Loucy (cell line): ENCODE measurements around the gene PRTFDC1.

ENCODE experiments used
- EZH2phosphoT487 ChIP-seq: fragments of 200-600 bp; IDR thresholded peaks from 2 replicates; pipeline ENCODE4 v1.6.1; 2018; ENCODE audit warnings: antibody characterized with exemption, mild to moderate bottlenecking, moderate library complexity, borderline replicate concordance
- TF ChIP-seq, protein P1 (sequence below): fragments of 200-600 bp; sonication (generic); conservative IDR thresholded peaks from 2 replicates; pipeline ENCODE4 v1.5.1; 2014; ENCODE audit warnings: mild to moderate bottlenecking, antibody characterized with exemption, low read length

DNA sequence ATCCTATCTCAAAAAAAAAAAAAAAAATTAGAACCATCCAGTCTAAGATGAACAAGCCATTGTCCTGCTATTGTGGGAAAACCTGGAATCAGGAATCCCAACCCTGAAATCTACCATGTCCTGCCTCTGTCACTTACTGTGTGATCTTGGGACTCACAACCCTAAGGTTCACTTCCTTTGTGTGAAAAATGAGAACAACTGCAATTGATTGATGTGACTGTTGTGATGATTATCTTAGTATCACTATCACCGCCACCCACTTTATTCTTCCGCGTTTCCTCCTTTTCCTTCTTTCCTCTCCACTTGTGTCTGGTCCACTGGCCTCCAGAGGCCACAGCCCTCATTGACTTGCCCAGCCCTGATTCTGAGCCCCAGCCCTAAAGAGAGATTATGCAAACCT is 12.6 kb upstream of the PRTFDC1 start:
- TF ChIP-seq, protein P1, sequence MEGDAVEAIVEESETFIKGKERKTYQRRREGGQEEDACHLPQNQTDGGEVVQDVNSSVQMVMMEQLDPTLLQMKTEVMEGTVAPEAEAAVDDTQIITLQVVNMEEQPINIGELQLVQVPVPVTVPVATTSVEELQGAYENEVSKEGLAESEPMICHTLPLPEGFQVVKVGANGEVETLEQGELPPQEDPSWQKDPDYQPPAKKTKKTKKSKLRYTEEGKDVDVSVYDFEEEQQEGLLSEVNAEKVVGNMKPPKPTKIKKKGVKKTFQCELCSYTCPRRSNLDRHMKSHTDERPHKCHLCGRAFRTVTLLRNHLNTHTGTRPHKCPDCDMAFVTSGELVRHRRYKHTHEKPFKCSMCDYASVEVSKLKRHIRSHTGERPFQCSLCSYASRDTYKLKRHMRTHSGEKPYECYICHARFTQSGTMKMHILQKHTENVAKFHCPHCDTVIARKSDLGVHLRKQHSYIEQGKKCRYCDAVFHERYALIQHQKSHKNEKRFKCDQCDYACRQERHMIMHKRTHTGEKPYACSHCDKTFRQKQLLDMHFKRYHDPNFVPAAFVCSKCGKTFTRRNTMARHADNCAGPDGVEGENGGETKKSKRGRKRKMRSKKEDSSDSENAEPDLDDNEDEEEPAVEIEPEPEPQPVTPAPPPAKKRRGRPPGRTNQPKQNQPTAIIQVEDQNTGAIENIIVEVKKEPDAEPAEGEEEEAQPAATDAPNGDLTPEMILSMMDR: no peak
- no peak for TF ChIP-seq EZH2phosphoT487
